Osteoblast (primary cell): ENCODE measurements around the gene BORCS5. TPM values are rescaled to one million over a fixed set of nuclear protein-coding genes. Genes with fewer than 3 reads are reported as not detected.

ENCODE experiments used
- DNase-seq: peaks from one replicate; pipeline ENCODE4 v3.0.0; 2011; ENCODE audit warnings: low spot score, mixed read lengths; ENCODE audit not compliant: insufficient read length; ENCODE audit errors: missing footprints
- H2AFZ ChIP-seq: 2 replicates; pipeline ENCODE4 v1.6.0; 2011; ENCODE audit warnings: mild to moderate bottlenecking, low read length
- H3K27ac ChIP-seq: 2 replicates; pipeline ENCODE4 v1.5.1; 2011; ENCODE audit warnings: mild to moderate bottlenecking, low read depth, low read length, moderate library complexity
- H3K27me3 ChIP-seq: 2 replicates; pipeline ENCODE4 v1.6.0; 2012; ENCODE audit warnings: mild to moderate bottlenecking, control low read depth, inconsistent platforms, low read length, moderate library complexity; ENCODE audit not compliant: insufficient read depth
- H3K36me3 ChIP-seq: 2 replicates; pipeline ENCODE4 v1.5.1; 2011; ENCODE audit warnings: mild to moderate bottlenecking, low read length, control low read depth, moderate library complexity; ENCODE audit not compliant: insufficient read depth
- H3K4me1 ChIP-seq: 2 replicates; pipeline ENCODE4 v1.5.1; 2011; ENCODE audit warnings: mild to moderate bottlenecking, low read length, control low read depth, moderate library complexity; ENCODE audit not compliant: insufficient read depth
- H3K4me2 ChIP-seq: 2 replicates; pipeline ENCODE4 v1.6.0; 2011; ENCODE audit warnings: mild to moderate bottlenecking, low read length; ENCODE audit not compliant: insufficient read depth
- H3K4me3 ChIP-seq: fragments of 200-600 bp; sonication (generic); 3 replicates; pipeline ENCODE4 v1.5.1; 2012; ENCODE audit warnings: mild to moderate bottlenecking, low read length, inconsistent platforms; ENCODE audit not compliant: insufficient read depth
- H3K79me2 ChIP-seq: 2 replicates; pipeline ENCODE4 v1.6.0; 2012; ENCODE audit warnings: mild to moderate bottlenecking, low read length, control low read depth, inconsistent platforms; ENCODE audit not compliant: insufficient read depth
- H3K9me3 ChIP-seq: 2 replicates; pipeline ENCODE4 v1.5.1; 2011; ENCODE audit warnings: low read depth, low read length, control low read depth
- H4K20me1 ChIP-seq: 2 replicates; pipeline ENCODE4 v1.6.0; 2012; ENCODE audit warnings: mild to moderate bottlenecking, low read length, control low read depth; ENCODE audit not compliant: insufficient read depth
- CTCF ChIP-seq: IDR thresholded peaks from 2 replicates; pipeline ENCODE4 v1.5.1; 2011; ENCODE audit warnings: mild to moderate bottlenecking, low read depth, low read length, moderate library complexity; ENCODE audit errors: extremely low read depth
- total RNA-seq: library from RNA; depleted of rRNA; stranded (reverse); fragments of >200 nt; gene quantifications from 2 replicates; pipeline ENCODE4 v1.2.3, GENCODE V29; 2012

The BORCS5 gene
- total RNA-seq, 1 donor, result 14.8 TPM

GRCh38 chr12:12396694-12397093 lies 39.8 kb downstream of the BORCS5 start:
- TF ChIP-seq CTCF, result no peak
- Histone ChIP-seq H3K27me3 (no peaks in the 10 kb centered on the region), H3K4me1 (peaks cover 14% of the 10 kb centered on the region), H4K20me1 (no peaks in the 10 kb centered on the region), H3K36me3 (no peaks in the 10 kb centered on the region), H3K27ac (no peak overlapping the region), H3K4me2 (no peak overlapping the region), H3K79me2 (peaks cover 6% of the 10 kb centered on the region), H3K4me3 (no peak overlapping the region), H2AFZ (no peak overlapping the region), H3K9me3 (no peaks in the 10 kb centered on the region)
- DNase-seq, result no peak

- peaks cover 14% of the 10 kb centered on the region for H3K4me1 ChIP-seq
- H3K79me2 ChIP-seq, result peaks cover 6% of the 10 kb centered on the region
- no peak overlapping the region for H3K27ac ChIP-seq
- H3K9me3 ChIP-seq, result no peaks in the 10 kb centered on the region
- no peak overlapping the region for H3K4me2 ChIP-seq
- DNase-seq, result no peak
- no peaks in the 10 kb centered on the region for H3K27me3 ChIP-seq
- no peaks in the 10 kb centered on the region for H4K20me1 ChIP-seq
- no peak overlapping the region for H2AFZ ChIP-seq
- H3K36me3 ChIP-seq, result no peaks in the 10 kb centered on the region
- TF ChIP-seq CTCF, result no peak
- H3K4me3 ChIP-seq, result no peak overlapping the region
These were observed 40.3 kb downstream of the BORCS5 start for GRCh38 chr12:12397184-12397583.

- peak; percentile 97 for DNase-seq
- peaks cover 6% of the 10 kb centered on the region for H3K79me2 ChIP-seq
- peak overlapping the region; percentile 74 for H3K4me2 ChIP-seq
- peak overlapping the region; percentile 87 for H3K27ac ChIP-seq
- peak; percentile 35 for TF ChIP-seq CTCF
- peak overlapping the region; percentile 21 for H3K4me3 ChIP-seq
- peaks cover 14% of the 10 kb centered on the region for H3K4me1 ChIP-seq
- no peaks in the 10 kb centered on the region for H3K9me3 ChIP-seq
- H3K36me3 ChIP-seq, result no peaks in the 10 kb centered on the region
- peak overlapping the region; percentile 8 for H2AFZ ChIP-seq
- no peaks in the 10 kb centered on the region for H4K20me1 ChIP-seq
- no peaks in the 10 kb centered on the region for H3K27me3 ChIP-seq
These were observed 41.4 kb downstream of the BORCS5 start for GRCh38 chr12:12398026-12398859.

- no peak overlapping the region for H3K4me2 ChIP-seq
- peaks cover 6% of the 10 kb centered on the region for H3K79me2 ChIP-seq
- H4K20me1 ChIP-seq, result no peaks in the 10 kb centered on the region
- no peak for DNase-seq
- H2AFZ ChIP-seq, result no peak overlapping the region
- H3K4me3 ChIP-seq, result no peak overlapping the region
- H3K27me3 ChIP-seq, result no peaks in the 10 kb centered on the region
- no peaks in the 10 kb centered on the region for H3K9me3 ChIP-seq
- no peak overlapping the region for H3K27ac ChIP-seq
- peaks cover 14% of the 10 kb centered on the region for H3K4me1 ChIP-seq
- no peak for TF ChIP-seq CTCF
- no peaks in the 10 kb centered on the region for H3K36me3 ChIP-seq
These were observed 42.3 kb downstream of the BORCS5 start for GRCh38 chr12:12399161-12399560.
